ENCODE data around the gene ZSCAN25.
"Not testable (repeated sequence)": the region's sequence is repeated elsewhere in the genome, so short reads cannot be mapped to it uniquely, and the experiment has no call there.

ZSCAN25 gene

DNA sequence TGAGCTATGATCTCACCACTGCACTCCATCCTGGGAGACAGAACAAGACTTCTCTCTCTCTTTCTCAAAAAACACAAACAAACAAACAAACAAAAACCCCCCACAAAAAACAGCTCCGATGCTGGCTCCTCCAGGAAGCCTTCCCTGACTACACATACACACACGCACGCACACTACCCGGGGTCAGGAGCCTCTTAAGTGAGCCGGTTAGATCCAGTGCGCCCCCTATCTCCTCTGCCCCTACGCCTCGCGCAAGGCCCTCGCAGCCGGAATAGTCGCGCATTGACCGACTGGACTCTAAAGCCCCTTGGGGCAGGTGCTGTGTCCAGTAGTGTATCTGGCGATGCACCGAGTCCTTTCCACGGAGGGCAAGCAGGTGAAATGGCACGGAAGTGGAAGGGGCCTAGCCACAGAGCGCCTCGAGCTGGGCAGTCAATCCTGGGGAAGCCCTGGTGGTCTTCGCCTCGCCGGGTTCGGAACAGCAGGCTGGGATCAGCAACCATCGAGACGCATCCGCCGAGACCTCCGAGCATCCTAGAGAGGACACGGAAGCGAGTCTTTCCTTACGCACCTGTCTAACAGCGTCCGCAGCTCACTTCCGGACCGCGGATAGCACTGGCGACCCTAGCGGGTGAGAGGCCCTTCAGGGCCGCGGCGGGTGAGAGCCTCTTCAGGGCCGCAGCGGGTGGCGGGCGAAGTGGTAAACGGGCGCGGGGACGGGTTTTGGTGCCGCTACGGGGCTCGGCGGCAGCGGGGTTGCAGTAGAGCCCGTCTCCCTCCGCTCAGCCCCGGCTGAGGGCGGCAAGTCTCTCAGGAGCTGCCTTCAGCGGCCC lies at the start of gene ZSCAN25:
ZSCAN25 (plus strand) TSS at position 588 of the 833 bp plus-strand sequence. CDS start 2,661 bp downstream, outside the sequence.
- DNase-seq: peak; percentile 47

DNA sequence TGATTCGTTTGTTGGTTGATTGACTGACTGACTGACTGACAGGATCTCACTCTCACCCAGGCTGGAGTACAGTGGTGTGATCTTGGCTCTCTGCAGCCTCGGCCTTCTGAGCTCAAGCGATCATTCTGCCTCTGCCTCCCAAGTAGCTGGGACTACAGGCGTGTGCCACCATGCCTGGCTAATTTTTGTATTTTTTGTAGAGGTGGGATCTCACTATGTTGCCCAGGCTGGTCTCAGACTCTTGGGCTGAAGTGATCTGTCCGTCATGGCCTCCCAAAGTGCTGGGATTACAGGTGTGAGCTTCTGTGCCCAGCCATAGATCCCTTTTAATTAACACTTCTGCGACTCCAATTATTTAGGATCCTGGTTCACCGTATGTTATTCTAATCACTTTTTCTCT lies 48.0 kb upstream of the ZSCAN25 start:
- not testable (repeated sequence) for DNase-seq

DNA sequence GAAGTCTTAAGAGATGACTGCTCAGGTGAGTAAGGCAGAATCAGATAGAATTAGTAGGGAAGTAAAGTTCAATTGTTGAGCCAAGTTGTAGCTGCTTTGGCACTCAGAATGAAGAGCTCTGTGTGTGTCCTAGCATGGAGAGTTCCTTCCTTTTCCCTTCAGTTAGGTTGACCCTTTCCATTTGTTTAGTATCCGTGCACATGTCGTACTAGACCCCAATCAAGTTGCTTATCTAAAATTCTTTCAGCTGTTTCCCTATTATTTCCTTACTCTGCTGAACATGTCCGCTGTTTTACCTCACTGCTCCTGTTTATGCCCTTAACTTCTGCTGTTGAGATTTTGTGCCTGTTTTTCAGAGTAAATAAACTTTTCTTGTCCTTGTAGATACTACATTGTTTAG lies 45.0 kb upstream of the ZSCAN25 start:
- DNase-seq: no peak

GRCh38 chr7:99573257-99573656 lies 43.5 kb upstream of the ZSCAN25 start:
- DNase-seq: no peak

- DNase-seq: no peak
Measured at GRCh38 chr7:99576251-99576650, 40.5 kb upstream of the ZSCAN25 start.

- DNase-seq: no peak
Measured at GRCh38 chr7:99579281-99579955, 37.3 kb upstream of the ZSCAN25 start.

GRCh38 chr7:99579956-99580777 lies 36.6 kb upstream of the ZSCAN25 start:
- peak; percentile 17 for DNase-seq

DNA sequence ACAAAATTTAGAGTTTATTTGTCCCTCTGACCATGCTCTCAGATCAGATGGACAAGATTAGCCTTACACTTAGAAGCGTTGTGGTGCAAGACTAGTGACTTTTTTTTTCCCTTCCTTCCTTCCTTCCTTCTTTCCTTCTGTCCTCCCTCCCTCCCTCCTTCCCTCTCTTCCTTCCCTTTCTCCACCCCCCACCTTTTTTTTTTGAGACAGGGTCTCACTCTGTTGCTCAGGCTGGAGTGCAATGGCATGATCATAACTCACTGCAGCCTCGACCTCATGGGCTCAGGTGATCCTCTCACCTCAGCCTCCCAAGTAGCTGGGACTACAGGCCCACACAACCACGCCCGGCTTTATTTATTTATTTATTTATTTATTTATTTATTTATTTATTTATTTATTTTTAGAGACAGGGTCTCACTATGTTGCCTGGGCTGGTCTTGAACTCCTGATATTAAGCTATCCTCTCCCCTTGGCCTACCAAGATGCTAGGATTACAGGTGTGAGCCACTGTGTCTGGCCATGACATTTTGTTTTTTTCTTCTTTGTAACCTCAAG lies 35.9 kb upstream of the ZSCAN25 start:
- not testable (repeated sequence) for DNase-seq

DNA sequence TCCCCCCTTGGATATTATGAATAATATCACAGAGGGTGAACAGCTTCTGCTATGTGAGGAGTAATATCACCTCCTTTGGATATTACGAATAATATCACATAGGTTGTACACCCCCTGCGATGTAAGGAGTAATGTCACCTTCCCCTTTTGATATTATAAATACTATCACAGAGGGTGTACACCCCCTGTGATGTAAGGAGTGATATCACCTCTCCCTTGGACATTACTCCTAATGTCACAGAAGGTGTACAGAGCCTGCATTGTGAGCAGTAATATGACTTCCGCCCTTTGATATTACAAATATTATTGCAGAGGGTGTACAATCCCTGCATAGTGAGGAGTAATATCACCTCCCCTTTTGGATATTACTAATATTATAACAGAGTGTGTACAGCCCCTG lies 27.9 kb upstream of the ZSCAN25 start:
- no peak for DNase-seq

- no peak for DNase-seq
Measured at GRCh38 chr7:99594948-99595745, 21.6 kb upstream of the ZSCAN25 start.

- no peak for DNase-seq
Measured at GRCh38 chr7:99596408-99596955, 20.3 kb upstream of the ZSCAN25 start.

DNA sequence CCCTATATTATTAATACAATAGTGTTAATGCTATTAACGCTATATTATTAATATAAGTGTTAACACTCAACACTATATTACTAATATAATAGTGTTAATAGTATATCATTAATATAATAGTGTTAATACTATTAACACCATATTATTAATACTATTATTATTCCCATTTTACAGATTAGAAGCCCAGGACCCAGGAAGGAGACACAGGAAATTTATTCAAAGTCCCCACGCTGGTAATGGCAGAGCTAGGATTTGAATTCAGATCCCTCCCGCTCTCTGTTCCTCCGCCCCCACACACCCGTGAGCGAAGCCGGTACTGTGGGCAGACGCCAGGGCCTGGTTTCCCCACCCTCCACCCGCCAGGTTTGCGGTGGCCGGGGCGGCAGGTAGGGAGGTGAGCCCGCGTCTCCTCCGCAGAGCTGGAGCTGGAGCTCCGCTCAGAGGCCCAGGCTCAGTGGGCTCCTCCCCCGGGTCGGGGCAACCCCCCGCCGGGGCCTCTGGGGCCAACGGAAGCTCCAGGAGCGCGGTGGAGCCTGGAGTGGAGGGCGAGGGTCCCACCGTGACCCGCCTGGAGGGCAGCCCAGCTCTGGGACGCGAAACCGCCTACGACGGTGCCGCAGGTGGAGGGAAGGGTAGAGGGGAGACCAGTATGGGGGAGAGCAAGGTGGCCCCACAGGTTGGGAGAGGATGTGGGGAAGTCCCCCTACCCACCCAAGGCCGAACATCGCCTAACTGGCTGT lies 18.8 kb upstream of the ZSCAN25 start, which contains the start of gene TMEM225B:
TMEM225B (plus strand) TSS at position 506 of the 740 bp plus-strand sequence. CDS start 6,122 bp downstream, outside the sequence.
- DNase-seq: no peak

GRCh38 chr7:99599836-99600235 lies 16.9 kb upstream of the ZSCAN25 start:
- DNase-seq: no peak

GRCh38 chr7:99601656-99602310 lies 15.0 kb upstream of the ZSCAN25 start:
- no peak for DNase-seq

DNA sequence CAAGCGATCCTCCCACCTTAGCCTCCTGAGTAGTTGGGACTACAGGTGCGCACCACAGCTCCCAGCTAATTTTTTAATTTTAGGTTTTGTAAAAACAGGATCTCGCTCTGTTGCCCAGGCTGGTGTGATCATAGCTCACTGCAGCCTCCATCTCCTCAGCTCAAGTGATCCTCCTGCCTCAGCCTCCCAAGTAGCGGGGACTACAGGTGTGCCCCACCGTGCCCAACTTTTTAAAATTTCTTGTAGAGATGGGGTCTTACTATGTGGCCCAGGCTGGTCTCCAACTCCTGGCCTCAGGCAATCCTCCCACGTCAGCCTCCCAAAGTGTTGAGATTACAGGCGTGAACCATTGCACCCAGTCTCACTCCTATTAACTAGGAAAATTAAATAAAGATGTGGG lies 11.2 kb upstream of the ZSCAN25 start:
- DNase-seq: no peak

- no peak for DNase-seq
Measured at GRCh38 chr7:99606531-99606930, 10.2 kb upstream of the ZSCAN25 start.

- DNase-seq: no peak
Measured at GRCh38 chr7:99607548-99607947, 9.2 kb upstream of the ZSCAN25 start.

- no peak for DNase-seq
Measured at GRCh38 chr7:99614495-99614894, 2.3 kb upstream of the ZSCAN25 start.

DNA sequence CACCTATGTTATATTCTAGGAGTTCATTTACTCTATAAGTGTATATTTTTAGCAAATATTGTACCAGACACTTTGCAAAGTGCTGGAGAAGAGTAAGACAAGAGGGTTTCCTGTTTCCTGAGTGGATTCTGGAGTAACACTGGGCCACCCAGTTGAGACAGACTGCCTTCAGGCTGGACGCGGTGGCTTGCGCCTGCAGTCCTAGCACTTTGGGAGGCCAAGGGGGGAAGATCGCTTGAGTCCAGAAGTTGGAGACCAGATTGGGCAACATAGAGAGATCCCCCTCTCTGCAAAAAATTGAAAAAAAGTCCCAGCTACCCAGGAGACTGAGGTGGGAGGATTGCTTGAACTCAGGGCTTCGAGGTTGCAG lies 772 bp upstream of the ZSCAN25 start:
- DNase-seq: no peak

GRCh38 chr7:99617192-99617781 lies 541 bp downstream of the ZSCAN25 start:
- no peak for DNase-seq
